ENCODE results near the gene NUP54. TPM values are rescaled to one million over a fixed set of nuclear protein-coding genes. Genes with fewer than 3 reads are reported as not detected.

The NUP54 gene
- total RNA-seq, 4 donors from 2014 or later: 31.3 to 60.2 (median 39.7) TPM

GRCh38 chr4:76147454-76148141 lies 599 bp downstream of the NUP54 start:
- TF ChIP-seq, protein P1, sequence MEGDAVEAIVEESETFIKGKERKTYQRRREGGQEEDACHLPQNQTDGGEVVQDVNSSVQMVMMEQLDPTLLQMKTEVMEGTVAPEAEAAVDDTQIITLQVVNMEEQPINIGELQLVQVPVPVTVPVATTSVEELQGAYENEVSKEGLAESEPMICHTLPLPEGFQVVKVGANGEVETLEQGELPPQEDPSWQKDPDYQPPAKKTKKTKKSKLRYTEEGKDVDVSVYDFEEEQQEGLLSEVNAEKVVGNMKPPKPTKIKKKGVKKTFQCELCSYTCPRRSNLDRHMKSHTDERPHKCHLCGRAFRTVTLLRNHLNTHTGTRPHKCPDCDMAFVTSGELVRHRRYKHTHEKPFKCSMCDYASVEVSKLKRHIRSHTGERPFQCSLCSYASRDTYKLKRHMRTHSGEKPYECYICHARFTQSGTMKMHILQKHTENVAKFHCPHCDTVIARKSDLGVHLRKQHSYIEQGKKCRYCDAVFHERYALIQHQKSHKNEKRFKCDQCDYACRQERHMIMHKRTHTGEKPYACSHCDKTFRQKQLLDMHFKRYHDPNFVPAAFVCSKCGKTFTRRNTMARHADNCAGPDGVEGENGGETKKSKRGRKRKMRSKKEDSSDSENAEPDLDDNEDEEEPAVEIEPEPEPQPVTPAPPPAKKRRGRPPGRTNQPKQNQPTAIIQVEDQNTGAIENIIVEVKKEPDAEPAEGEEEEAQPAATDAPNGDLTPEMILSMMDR (IDR thresholded peaks at IDR 0.05; ENCODE audit: low read depth): no peak

GRCh38 chr4:76144546-76144945 lies 3.7 kb downstream of the NUP54 start:
- TF ChIP-seq, protein P1 (IDR thresholded peaks at IDR 0.05; ENCODE audit: low read depth): no peak

DNA sequence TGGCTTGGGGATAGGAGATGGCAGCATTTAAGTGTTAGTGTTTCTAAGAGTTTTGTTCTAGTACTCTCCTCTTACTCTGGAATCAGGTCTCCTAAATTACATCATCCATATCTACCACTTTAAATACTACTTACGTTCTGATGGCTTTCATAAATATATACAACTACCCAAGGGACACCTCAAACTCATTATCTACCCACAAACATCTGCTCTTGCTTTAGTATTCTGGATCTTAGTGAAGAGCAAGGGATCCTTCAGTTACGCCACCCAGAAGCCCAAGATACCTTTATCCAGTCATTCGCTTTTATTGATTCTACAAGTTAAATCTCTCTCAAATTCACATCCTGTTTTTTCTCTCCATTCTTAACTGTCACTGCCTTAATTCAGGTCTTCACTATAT lies 7.0 kb downstream of the NUP54 start:
- TF ChIP-seq, protein P1 (IDR thresholded peaks at IDR 0.05; ENCODE audit: low read depth): no peak

DNA sequence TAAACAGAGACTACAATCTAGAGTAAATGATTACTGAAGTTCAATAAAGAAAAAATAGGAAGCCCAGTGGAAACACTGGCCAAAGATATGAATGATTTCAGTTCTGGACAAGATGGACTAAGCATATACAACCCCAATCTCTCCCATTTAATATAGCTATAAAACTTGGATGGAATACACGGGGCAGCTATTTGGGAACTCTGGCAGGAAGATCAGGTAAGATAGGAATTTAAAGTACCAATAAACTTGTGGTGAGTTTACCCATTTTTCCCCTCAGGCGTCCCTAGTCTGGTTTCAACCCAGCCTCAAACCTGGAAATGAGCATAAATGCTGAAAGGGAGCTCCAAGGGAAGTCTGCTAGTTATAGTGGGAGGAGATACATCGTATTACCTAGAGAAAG lies 20.4 kb downstream of the NUP54 start:
- TF ChIP-seq, protein P1 (IDR thresholded peaks at IDR 0.05; ENCODE audit: low read depth): no peak

- TF ChIP-seq, protein P1 (IDR thresholded peaks at IDR 0.05; ENCODE audit: low read depth): no peak
Observed at GRCh38 chr4:76125816-76126215, 22.4 kb downstream of the NUP54 start.

DNA sequence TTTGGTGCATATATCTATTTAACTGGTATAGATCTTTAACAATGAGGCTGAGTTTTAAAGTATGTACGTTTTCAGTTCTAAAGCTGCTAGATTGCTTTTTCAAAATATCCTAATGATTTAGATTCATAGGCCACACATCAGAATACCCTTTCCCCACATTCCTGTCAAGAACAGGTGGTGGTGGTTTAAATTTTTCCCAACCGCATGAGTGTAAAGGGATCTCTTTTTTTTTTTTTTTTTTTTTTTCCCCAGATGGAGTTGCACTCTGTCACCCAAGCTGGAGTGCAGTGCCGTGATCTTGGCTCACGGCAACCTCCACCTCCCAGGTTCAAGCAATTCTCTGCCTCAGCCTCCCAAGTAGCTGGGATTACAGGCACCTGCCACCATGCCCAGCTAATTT lies 28.0 kb downstream of the NUP54 start:
- TF ChIP-seq, protein P1 (IDR thresholded peaks at IDR 0.05; ENCODE audit: low read depth): no peak

DNA sequence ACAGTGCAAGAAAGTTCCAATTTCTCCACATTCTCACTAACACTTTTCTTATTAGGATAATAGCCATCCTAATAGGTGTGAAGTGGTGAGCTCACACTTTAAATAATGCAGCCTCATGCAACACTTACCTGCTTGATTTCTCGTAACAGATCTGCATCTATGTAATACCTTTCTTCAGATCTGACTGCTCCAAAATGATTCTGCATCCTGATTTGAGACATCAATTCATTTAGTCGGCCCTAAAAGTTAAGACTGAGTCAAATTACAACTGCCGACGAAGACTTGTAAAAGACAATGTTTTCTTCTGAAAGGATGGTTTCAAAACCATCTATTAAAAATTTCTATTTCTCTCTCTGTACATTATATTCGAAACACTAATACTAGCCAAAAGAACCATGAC lies 30.7 kb downstream of the NUP54 start:
- TF ChIP-seq, protein P1 (IDR thresholded peaks at IDR 0.05; ENCODE audit: low read depth): no peak
